ENCODE results near the gene OR5AN1. TPM values are rescaled to one million over a fixed set of nuclear protein-coding genes. Genes with fewer than 3 reads are reported as not detected.
"Not testable (repeated sequence)": the region's sequence is repeated elsewhere in the genome, so short reads cannot be mapped to it uniquely, and the experiment has no call there.

Gene OR5AN1
- total and polyA plus RNA-seq, 2 donors from 2014 or later = not detected

- Histone ChIP-seq H3K9me3 (ENCODE audit: control insufficient read depth in 2 of 3, insufficient read depth in 1 of 3, low read length in 3 of 3) (peaks cover 0 to 7% (median 2%) of the 10 kb centered on the region in 3 donors), H3K36me3 (ENCODE audit: control insufficient read depth in 2 of 3, insufficient read depth in 3 of 3, low read length in 3 of 3) (no peaks in the 10 kb centered on the region), H3K9ac (ENCODE audit: low read length in 3 of 3) (no peak overlapping the region), H3K27me3 (ENCODE audit: control insufficient read depth, insufficient read depth, low read length) (no peaks in the 10 kb centered on the region), H3K4me1 (ENCODE audit: control insufficient read depth in 2 of 3, insufficient read depth in 2 of 3, low read depth in 1 of 3, low read length in 3 of 3) (no peaks in the 10 kb centered on the region), H3K4me3 (ENCODE audit: low read length in 3 of 3) (no peak overlapping the region), H3K27ac (ENCODE audit: low read depth in 2 of 2, low read length in 2 of 2) (no peak overlapping the region)
- FAIRE-seq = no peak
- no peak for TF ChIP-seq CTCF (IDR thresholded peaks at IDR 0.05; ENCODE audit: borderline replicate concordance, extremely low read depth, insufficient read depth)
- DNase-seq = no peak
- intact Hi-C loops (cut with DNase I) = no loop called here
Observed at GRCh38 chr11:59365232-59366018, 6.7 kb downstream of the OR5AN1 start.

GRCh38 chr11:59368238-59369022 is 9.7 kb downstream of the OR5AN1 start:
- no peaks in the 10 kb centered on the region for H3K36me3 ChIP-seq (ENCODE audit: control insufficient read depth in 2 of 3, insufficient read depth in 3 of 3, low read length in 3 of 3)
- intact Hi-C loops (cut with DNase I) = no loop called here
- DNase-seq = no peak

GRCh38 chr11:59372324-59372723 is 13.6 kb downstream of the OR5AN1 start:
- DNase-seq; H3K27me3 ChIP-seq (ENCODE audit: control insufficient read depth, insufficient read depth, low read length); H3K9me3 ChIP-seq (ENCODE audit: control insufficient read depth in 2 of 3, insufficient read depth in 1 of 3, low read length in 3 of 3); FAIRE-seq; H3K4me3 ChIP-seq (ENCODE audit: low read length in 3 of 3); H3K9ac ChIP-seq (ENCODE audit: low read length in 3 of 3); H3K36me3 ChIP-seq (ENCODE audit: control insufficient read depth in 2 of 3, insufficient read depth in 3 of 3, low read length in 3 of 3); H3K4me1 ChIP-seq (ENCODE audit: control insufficient read depth in 2 of 3, insufficient read depth in 2 of 3, low read depth in 1 of 3, low read length in 3 of 3); intact Hi-C loops (cut with DNase I); H3K27ac ChIP-seq (ENCODE audit: low read depth in 2 of 2, low read length in 2 of 2): not testable (repeated sequence)

More at GRCh38 chr11:59368238-59369022, 9.7 kb downstream of the OR5AN1 start:
- no peaks in the 10 kb centered on the region for H3K4me1 ChIP-seq (ENCODE audit: control insufficient read depth in 2 of 3, insufficient read depth in 2 of 3, low read depth in 1 of 3, low read length in 3 of 3)
- no peaks in the 10 kb centered on the region for H3K27me3 ChIP-seq (ENCODE audit: control insufficient read depth, insufficient read depth, low read length)
- H3K9me3 ChIP-seq (ENCODE audit: control insufficient read depth in 2 of 3, insufficient read depth in 1 of 3, low read length in 3 of 3) = peaks cover 0 to 8% (median 2%) of the 10 kb centered on the region in 3 donors
- H3K27ac ChIP-seq (ENCODE audit: low read depth in 2 of 2, low read length in 2 of 2) = no peak overlapping the region
- H3K9ac ChIP-seq (ENCODE audit: low read length in 3 of 3) = no peak overlapping the region
- TF ChIP-seq CTCF (IDR thresholded peaks at IDR 0.05; ENCODE audit: borderline replicate concordance, extremely low read depth, insufficient read depth) = no peak
- FAIRE-seq = no peak
- H3K4me3 ChIP-seq (ENCODE audit: low read length in 3 of 3) = no peak overlapping the region

Data from kidney (tissue), 14 donors.